Prostate gland (tissue), 2 donors: ENCODE data around the gene HELQ.

Experiments used
- POLR2A ChIP-seq: fragments of 450-650 bp; IDR thresholded peaks from one replicate; pipeline ENCODE4 v1.6.1; 2016; ENCODE audit warnings: antibody characterized with exemption, mild to moderate bottlenecking
- POLR2AphosphoS5 ChIP-seq: sonication (generic); formaldehyde crosslinking; IDR thresholded peaks from one replicate; pipeline ENCODE4 v1.6.1; 2017; ENCODE audit warnings: antibody characterized with exemption
- TF ChIP-seq, protein P1 (sequence below), 4 experiments: fragments of 200-600 bp in 2 of 4; fragments of 450-650 bp in 2 of 4; sonication (generic) in 2 of 4; IDR thresholded peaks; 1 replicate in 3 of 4; 2 replicates in 1 of 4; pipeline ENCODE4 v1.5.1; 2016 to 2019; ENCODE audit warnings: antibody characterized with exemption in 4 of 4, mild to moderate bottlenecking in 2 of 4, moderate library complexity in 2 of 4

DNA sequence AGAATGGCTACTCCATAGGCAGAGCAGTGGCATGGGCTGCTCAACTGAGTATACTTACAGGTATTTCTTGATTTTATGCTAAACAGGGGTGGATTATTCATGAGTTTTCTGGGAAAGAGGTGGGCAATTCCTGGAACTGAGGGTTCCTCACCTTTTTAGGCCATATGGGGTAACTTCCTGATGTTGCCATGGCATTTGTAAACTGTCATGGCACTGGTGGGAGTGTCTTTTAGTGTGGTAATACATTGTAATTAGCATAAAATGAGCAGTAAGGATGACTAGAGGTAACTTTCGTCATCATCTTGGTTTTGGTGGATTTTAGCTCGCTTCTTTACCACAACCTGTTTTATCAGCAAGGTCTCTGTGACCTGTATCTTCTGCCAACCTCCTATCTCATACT, 72.8 kb downstream of the HELQ start:
- TF ChIP-seq, protein P1, sequence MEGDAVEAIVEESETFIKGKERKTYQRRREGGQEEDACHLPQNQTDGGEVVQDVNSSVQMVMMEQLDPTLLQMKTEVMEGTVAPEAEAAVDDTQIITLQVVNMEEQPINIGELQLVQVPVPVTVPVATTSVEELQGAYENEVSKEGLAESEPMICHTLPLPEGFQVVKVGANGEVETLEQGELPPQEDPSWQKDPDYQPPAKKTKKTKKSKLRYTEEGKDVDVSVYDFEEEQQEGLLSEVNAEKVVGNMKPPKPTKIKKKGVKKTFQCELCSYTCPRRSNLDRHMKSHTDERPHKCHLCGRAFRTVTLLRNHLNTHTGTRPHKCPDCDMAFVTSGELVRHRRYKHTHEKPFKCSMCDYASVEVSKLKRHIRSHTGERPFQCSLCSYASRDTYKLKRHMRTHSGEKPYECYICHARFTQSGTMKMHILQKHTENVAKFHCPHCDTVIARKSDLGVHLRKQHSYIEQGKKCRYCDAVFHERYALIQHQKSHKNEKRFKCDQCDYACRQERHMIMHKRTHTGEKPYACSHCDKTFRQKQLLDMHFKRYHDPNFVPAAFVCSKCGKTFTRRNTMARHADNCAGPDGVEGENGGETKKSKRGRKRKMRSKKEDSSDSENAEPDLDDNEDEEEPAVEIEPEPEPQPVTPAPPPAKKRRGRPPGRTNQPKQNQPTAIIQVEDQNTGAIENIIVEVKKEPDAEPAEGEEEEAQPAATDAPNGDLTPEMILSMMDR (IDR thresholded peaks at IDR 0.05) = no peak
- TF ChIP-seq POLR2A (no peak), POLR2AphosphoS5 (no peak)
